T-helper 2 cell treated with Interferon-gamma antibody and Interleukin-4, amounts not matched to agents 5 μg/mL and 100 μg/mL, for 36 hours (primary cell): ENCODE results near the gene CAPZA3.
"Not testable (repeated sequence)": the region's sequence is repeated elsewhere in the genome, so short reads cannot be mapped to it uniquely, and the experiment has no call there.

Experiments
- DNase-seq: peaks from one replicate; pipeline ENCODE4 v3.0.0; 2021; ENCODE audit warnings: low spot score
- H3K27ac Mint-ChIP-seq: one replicate; pipeline ENCODE4 v1.8.0; 2021; ENCODE audit warnings: mild to moderate bottlenecking, mixed read lengths
- H3K27me3 Mint-ChIP-seq: one replicate; pipeline ENCODE4 v1.8.0; 2021; ENCODE audit warnings: low read depth, mixed read lengths
- H3K36me3 Mint-ChIP-seq: one replicate; pipeline ENCODE4 v1.8.0; 2021; ENCODE audit warnings: low read depth, mixed read lengths
- H3K4me1 Mint-ChIP-seq: one replicate; pipeline ENCODE4 v1.8.0; 2021; ENCODE audit warnings: low read depth, mixed read lengths
- H3K4me3 Mint-ChIP-seq: one replicate; pipeline ENCODE4 v1.8.0; 2022; ENCODE audit warnings: mild to moderate bottlenecking, moderate library complexity, mixed read lengths
- H3K9me3 Mint-ChIP-seq: one replicate; pipeline ENCODE4 v1.8.0; 2021; ENCODE audit warnings: mixed read lengths

Gene CAPZA3, protein sequence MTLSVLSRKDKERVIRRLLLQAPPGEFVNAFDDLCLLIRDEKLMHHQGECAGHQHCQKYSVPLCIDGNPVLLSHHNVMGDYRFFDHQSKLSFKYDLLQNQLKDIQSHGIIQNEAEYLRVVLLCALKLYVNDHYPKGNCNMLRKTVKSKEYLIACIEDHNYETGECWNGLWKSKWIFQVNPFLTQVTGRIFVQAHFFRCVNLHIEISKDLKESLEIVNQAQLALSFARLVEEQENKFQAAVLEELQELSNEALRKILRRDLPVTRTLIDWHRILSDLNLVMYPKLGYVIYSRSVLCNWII

GRCh38 chr12:18737819-18738218 is at the start of gene CAPZA3, which contains the start of gene PLCZ1:
Gene CAPZA3, plus strand, starts transcription at chr12:18738119. Its CDS starts 150 bp downstream, at chr12:18738269.
Gene PLCZ1, minus strand, starts transcription at chr12:18738012. Its CDS starts 641 bp downstream, at chr12:18737371.
- no peaks in the 10 kb centered on the region for H3K36me3 Mint-ChIP-seq
- H3K4me1 Mint-ChIP-seq, result no peaks in the 10 kb centered on the region

GRCh38 chr12:18689771-18690170 is 48.1 kb upstream of the CAPZA3 start:
- Mint-ChIP-seq H3K27ac (no peak overlapping the region), H3K9me3 (peaks cover 24% of the 10 kb centered on the region), H3K4me1 (no peaks in the 10 kb centered on the region), H3K27me3 (no peaks in the 10 kb centered on the region), H3K4me3 (no peak overlapping the region), H3K36me3 (no peaks in the 10 kb centered on the region)
- DNase-seq, result no peak

More at GRCh38 chr12:18737819-18738218, at the start of gene CAPZA3, which contains the start of gene PLCZ1:
- no peak within 1 kb of the TSS for H3K4me3 Mint-ChIP-seq
- H3K27ac Mint-ChIP-seq, result no peak within 1 kb of the TSS
- H3K9me3 Mint-ChIP-seq, result peaks cover 42% of the 10 kb centered on the region
- no peak for DNase-seq
- H3K27me3 Mint-ChIP-seq, result no peaks in the 10 kb centered on the region

DNA sequence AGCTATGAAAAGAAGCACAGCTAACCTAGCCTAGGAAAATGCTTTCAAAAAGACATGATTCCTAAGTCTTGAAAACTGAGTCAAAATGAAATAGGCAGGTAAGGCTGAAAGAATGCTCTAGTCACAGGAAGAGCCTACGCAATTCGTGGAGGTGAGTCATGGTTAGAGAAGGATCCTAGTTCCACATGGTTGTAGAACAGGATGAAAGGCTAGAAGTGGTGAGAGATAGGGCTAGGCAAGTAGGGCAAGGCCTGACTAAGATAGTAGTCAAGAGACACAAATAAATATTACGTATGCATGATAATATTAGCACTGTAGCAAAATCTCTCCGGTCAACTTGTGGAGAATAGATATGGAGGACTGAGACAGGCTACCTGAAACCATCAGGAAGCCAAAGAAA is 47.3 kb upstream of the CAPZA3 start:
- Mint-ChIP-seq H3K36me3 (no peaks in the 10 kb centered on the region), H3K4me3 (no peak overlapping the region), H3K27ac (no peak overlapping the region), H3K27me3 (no peaks in the 10 kb centered on the region), H3K4me1 (no peaks in the 10 kb centered on the region), H3K9me3 (peaks cover 24% of the 10 kb centered on the region)
- no peak for DNase-seq

- not testable (repeated sequence) for DNase-seq, H3K27me3 Mint-ChIP-seq, H3K27ac Mint-ChIP-seq, H3K4me1 Mint-ChIP-seq, H3K4me3 Mint-ChIP-seq, H3K36me3 Mint-ChIP-seq
- peaks cover 24% of the 10 kb centered on the region for H3K9me3 Mint-ChIP-seq
Observed at GRCh38 chr12:18693986-18694385, 43.9 kb upstream of the CAPZA3 start.

GRCh38 chr12:18696971-18697602 is 40.8 kb upstream of the CAPZA3 start:
- Mint-ChIP-seq H3K36me3 (no peaks in the 10 kb centered on the region), H3K4me3 (no peak overlapping the region), H3K4me1 (no peaks in the 10 kb centered on the region), H3K9me3 (peaks cover 13% of the 10 kb centered on the region), H3K27ac (no peak overlapping the region), H3K27me3 (no peaks in the 10 kb centered on the region)
- DNase-seq, result no peak

DNA sequence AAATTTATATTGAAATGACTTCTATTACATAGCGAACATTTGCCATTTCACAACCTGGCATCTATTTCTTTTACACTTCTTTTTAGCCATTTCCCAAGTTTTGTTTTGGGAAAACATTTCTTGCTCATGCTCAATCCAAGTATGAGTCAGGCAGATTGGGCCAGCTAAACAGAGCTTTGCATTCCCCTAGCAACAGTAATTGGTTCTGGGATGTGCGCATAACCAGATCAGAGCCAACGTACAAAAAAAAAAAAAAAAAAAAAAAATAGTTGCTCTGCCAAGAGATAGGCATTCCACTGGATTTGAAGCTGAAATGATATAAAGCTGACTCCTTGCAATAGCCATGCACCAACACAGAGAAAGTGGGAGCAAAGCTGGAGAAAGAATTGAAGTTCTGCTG is 37.6 kb upstream of the CAPZA3 start:
- H3K27me3 Mint-ChIP-seq, result no peaks in the 10 kb centered on the region
- H3K36me3 Mint-ChIP-seq, result no peaks in the 10 kb centered on the region
- peaks cover 13% of the 10 kb centered on the region for H3K9me3 Mint-ChIP-seq
- H3K4me1 Mint-ChIP-seq, result no peaks in the 10 kb centered on the region
- DNase-seq, result no peak
- H3K4me3 Mint-ChIP-seq, result no peak overlapping the region
- no peak overlapping the region for H3K27ac Mint-ChIP-seq

- Mint-ChIP-seq H3K27ac (no peak overlapping the region), H3K4me3 (no peak overlapping the region), H3K9me3 (peaks cover 13% of the 10 kb centered on the region), H3K36me3 (no peaks in the 10 kb centered on the region), H3K4me1 (no peaks in the 10 kb centered on the region), H3K27me3 (no peaks in the 10 kb centered on the region)
- DNase-seq, result no peak
Observed at GRCh38 chr12:18703321-18703720, 34.6 kb upstream of the CAPZA3 start.

GRCh38 chr12:18703911-18704310 is 34.0 kb upstream of the CAPZA3 start:
- Mint-ChIP-seq H3K4me1 (no peaks in the 10 kb centered on the region), H3K36me3 (no peaks in the 10 kb centered on the region), H3K9me3 (peaks cover 13% of the 10 kb centered on the region), H3K27ac (no peak overlapping the region), H3K27me3 (no peaks in the 10 kb centered on the region), H3K4me3 (no peak overlapping the region)
- no peak for DNase-seq

- Mint-ChIP-seq H3K9me3 (peaks cover 26% of the 10 kb centered on the region), H3K27ac (no peak overlapping the region), H3K4me1 (no peaks in the 10 kb centered on the region), H3K36me3 (no peaks in the 10 kb centered on the region), H3K27me3 (no peaks in the 10 kb centered on the region), H3K4me3 (no peak overlapping the region)
- no peak for DNase-seq
Observed at GRCh38 chr12:18706798-18707197, 31.1 kb upstream of the CAPZA3 start.

DNA sequence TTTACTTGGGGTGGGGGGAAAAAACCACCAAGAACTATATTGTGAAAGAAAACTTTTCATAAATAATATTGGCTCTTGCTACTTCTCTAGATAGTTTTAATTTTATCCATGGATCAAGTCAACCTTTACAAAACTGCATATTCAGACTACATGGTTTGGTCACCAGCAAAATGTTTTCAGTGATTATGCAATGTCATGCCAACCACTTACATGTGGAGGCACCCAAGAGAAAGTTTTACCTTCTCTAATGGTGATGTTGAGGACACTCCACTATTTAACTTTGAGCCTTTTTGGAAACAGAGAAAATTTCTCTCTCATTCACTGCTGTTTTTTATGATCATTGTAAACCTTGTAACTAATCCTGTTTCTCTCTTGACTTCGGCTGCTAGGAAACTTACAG is 21.7 kb upstream of the CAPZA3 start:
- Mint-ChIP-seq H3K9me3 (no peaks in the 10 kb centered on the region), H3K27ac (no peak overlapping the region), H3K4me1 (no peaks in the 10 kb centered on the region), H3K36me3 (no peaks in the 10 kb centered on the region), H3K27me3 (no peaks in the 10 kb centered on the region), H3K4me3 (no peak overlapping the region)
- DNase-seq, result no peak

DNA sequence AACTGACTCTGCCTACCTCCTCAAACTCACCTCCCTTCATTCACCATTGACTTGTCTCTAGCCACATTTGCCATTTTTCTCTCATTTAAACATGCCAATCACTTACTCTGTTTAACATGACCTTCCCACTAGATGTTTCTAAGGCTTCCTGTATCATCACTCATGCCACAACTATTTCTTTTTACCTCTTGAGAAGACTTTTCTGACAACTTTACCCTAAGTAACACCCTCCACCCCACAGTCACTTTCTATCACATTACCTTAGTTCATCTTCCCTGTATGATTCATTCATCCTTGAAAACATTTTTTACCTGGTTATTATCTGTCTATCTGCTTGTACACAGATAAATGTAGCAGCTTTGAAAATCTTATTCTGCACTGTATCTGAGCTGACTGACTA is 19.5 kb upstream of the CAPZA3 start:
- no peak overlapping the region for H3K4me3 Mint-ChIP-seq

DNA sequence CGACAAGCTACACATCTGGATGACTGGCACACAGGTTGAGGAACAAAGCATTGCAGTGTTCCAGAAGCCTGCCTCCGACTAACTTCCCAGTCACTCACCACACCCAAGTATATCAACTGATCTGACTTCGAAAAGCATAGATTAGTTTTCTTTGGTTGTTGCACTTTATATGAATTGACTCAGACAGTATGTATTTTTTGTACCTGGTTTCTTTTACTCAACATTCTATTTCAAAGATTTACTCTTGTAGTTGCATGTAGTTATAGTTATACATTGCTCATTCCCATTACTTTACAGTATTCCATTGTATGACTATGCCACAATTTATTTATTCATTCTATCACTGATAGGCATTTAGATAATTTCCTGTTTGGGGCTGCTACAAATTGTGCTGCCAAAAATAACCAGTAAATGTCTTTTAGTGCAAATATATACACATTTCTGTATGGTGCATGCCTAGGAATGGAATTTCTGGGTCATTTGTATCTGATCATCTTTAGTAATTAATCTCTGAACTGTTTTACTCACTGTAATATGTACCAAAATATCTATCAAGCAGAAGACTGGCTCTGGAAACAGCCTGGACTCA is 17.9 kb upstream of the CAPZA3 start:
- no peaks in the 10 kb centered on the region for H3K4me1 Mint-ChIP-seq
- peaks cover 9% of the 10 kb centered on the region for H3K9me3 Mint-ChIP-seq
- no peak for DNase-seq
- H3K36me3 Mint-ChIP-seq, result no peaks in the 10 kb centered on the region
- H3K27me3 Mint-ChIP-seq, result no peaks in the 10 kb centered on the region
- H3K4me3 Mint-ChIP-seq, result no peak overlapping the region
- H3K27ac Mint-ChIP-seq, result no peak overlapping the region

More for the DNA sequence above, 19.5 kb upstream of the CAPZA3 start:
- DNase-seq, result no peak
- Mint-ChIP-seq H3K27ac (no peak overlapping the region), H3K27me3 (no peaks in the 10 kb centered on the region), H3K4me1 (no peaks in the 10 kb centered on the region), H3K36me3 (no peaks in the 10 kb centered on the region), H3K9me3 (no peaks in the 10 kb centered on the region)

- Mint-ChIP-seq H3K9me3 (peaks cover 10% of the 10 kb centered on the region), H3K4me3 (no peak overlapping the region)
Observed at GRCh38 chr12:18720690-18721089, 17.2 kb upstream of the CAPZA3 start.

DNA sequence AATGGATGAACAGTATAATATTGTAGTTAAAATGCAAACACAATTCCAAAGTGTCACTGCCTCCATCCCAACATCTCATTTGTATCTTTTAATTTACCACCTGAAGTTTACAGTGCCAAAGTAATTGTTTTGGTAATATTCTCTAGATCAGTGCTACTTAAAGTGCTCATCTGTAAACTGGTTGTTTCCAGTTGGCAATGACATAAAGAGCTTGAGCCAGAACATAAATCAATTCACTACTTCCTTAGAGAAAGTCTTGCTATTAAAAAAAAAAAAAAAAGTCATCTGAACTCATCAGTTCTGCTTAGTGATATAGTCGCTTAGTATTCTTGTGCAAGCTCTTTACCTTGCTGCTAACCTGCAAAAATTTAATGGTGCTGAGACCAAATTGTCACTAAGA is 16.5 kb upstream of the CAPZA3 start:
- H3K27me3 Mint-ChIP-seq, result no peaks in the 10 kb centered on the region
- H3K9me3 Mint-ChIP-seq, result peaks cover 10% of the 10 kb centered on the region
- H3K27ac Mint-ChIP-seq, result no peak overlapping the region
- H3K4me3 Mint-ChIP-seq, result no peak overlapping the region
- no peaks in the 10 kb centered on the region for H3K36me3 Mint-ChIP-seq
- no peak for DNase-seq
- H3K4me1 Mint-ChIP-seq, result no peaks in the 10 kb centered on the region

More at GRCh38 chr12:18720690-18721089, 17.2 kb upstream of the CAPZA3 start:
- no peaks in the 10 kb centered on the region for H3K36me3 Mint-ChIP-seq
- DNase-seq, result no peak
- H3K27me3 Mint-ChIP-seq, result no peaks in the 10 kb centered on the region
- no peak overlapping the region for H3K27ac Mint-ChIP-seq
- H3K4me1 Mint-ChIP-seq, result no peaks in the 10 kb centered on the region
